Right lobe of liver (tissue), 6 donors: ENCODE results near the gene SH3TC1. TPM values are rescaled to one million over a fixed set of nuclear protein-coding genes. Genes with fewer than 3 reads are reported as not detected.
A peak's percentile ranks its signal among the peaks of the same experiment; 100 is the strongest.

Experiments
- ATAC-seq, 4 donors: fragments of 200-7000 bp; cut with Tn5 transposase; one replicate each; pipeline ENCODE4 v1.9.1; 2020; ENCODE audit warnings: mild to moderate bottlenecking in 4 of 4, moderate library complexity in 4 of 4
- DNase-seq, 3 donors: peaks; one replicate each; pipeline ENCODE4 v3.0.0-alpha.2; 2020
- H3K27ac ChIP-seq, 3 donors: fragments of 200-600 bp; one replicate each; pipeline ENCODE4 v1.8.0; 2022
- H3K27me3 ChIP-seq, 2 donors: fragments of 200-600 bp; one replicate each; pipeline ENCODE4 v1.8.0; 2022
- H3K36me3 ChIP-seq, 4 donors: fragments of 200-600 bp; sonication (generic) in 1 of 4; one replicate each; pipeline versions ENCODE4 v1.5.1 to v1.8.0; 2017 to 2022; ENCODE audit warnings: control low read depth in 1 of 4
- H3K4me1 ChIP-seq, 4 donors: fragments of 200-600 bp; sonication (generic) in 1 of 4; one replicate each; pipeline versions ENCODE4 v1.5.1 to v1.8.0; 2017 to 2022; ENCODE audit warnings: control low read depth in 1 of 4
- H3K4me3 ChIP-seq, 3 donors: fragments of 200-600 bp; one replicate each; pipeline ENCODE4 v1.8.0; 2022
- H3K9me3 ChIP-seq, 4 donors: fragments of 200-600 bp; sonication (generic) in 1 of 4; one replicate each; pipeline versions ENCODE4 v1.5.1 to v1.8.0; 2017 to 2022; ENCODE audit warnings: control low read depth in 1 of 4
- POLR2A ChIP-seq: fragments of 450-650 bp; IDR thresholded peaks from one replicate; pipeline ENCODE4 v1.6.1; 2017; ENCODE audit warnings: antibody characterized with exemption, mild to moderate bottlenecking
- WGBS: methylation state at CpG from one replicate; pipeline ENCODE4 v1.1.6; 2018; ENCODE audit warnings: low coverage, low lambda C conversion rate; ENCODE audit not compliant: insufficient coverage; ENCODE audit errors: missing lambda C conversion rate; 5-methylcytosine and 5-hydroxymethylcytosine counted together
- intact Hi-C, 2 donors: fragments of 100-400 bp; cut with DNase I; formaldehyde crosslinking; loops; one replicate each; pipeline versions ENCODE4 v1.11.2 to v1.14.1; 2022
- total RNA-seq, 6 experiments: library from RNA; depleted of rRNA in 2 of 6; stranded (reverse); fragments of >200 nt in 2 of 6; fragmentation: NEBNext Ultra II Directional in 3 of 6; extraction: Animal tissue kit (Norgen Biotek cat#: 25700) in 3 of 6; gene quantifications; one replicate each; pipeline versions ENCODE4 v1.1.0 to v1.2.4, GENCODE V29; 2016 to 2023
- TF ChIP-seq, protein P1 (sequence below), 4 donors: fragments of 200-600 bp in 3 of 4; fragments of 450-650 bp in 1 of 4; IDR thresholded peaks; one replicate each; pipeline versions ENCODE4 v1.5.1 to v1.8.0; 2016 to 2022; ENCODE audit warnings: antibody characterized with exemption in 4 of 4, mild to moderate bottlenecking in 2 of 4
- donor health status: DM: no; HTN: yes; CAD: no.
- donor health status: DM: no; HTN: no; CAD: no.
- donor health status: DM: no; HTN: no; CAD: no.
- donor health status: DM: no; HTN: yes; CAD: no.
- donor health status: DM: no; HTN: yes; CAD: no.

Gene SH3TC1
- total RNA-seq, 6 experiments from 2014 or later = 13.2 to 48.0 (median 24.9) TPM

DNA sequence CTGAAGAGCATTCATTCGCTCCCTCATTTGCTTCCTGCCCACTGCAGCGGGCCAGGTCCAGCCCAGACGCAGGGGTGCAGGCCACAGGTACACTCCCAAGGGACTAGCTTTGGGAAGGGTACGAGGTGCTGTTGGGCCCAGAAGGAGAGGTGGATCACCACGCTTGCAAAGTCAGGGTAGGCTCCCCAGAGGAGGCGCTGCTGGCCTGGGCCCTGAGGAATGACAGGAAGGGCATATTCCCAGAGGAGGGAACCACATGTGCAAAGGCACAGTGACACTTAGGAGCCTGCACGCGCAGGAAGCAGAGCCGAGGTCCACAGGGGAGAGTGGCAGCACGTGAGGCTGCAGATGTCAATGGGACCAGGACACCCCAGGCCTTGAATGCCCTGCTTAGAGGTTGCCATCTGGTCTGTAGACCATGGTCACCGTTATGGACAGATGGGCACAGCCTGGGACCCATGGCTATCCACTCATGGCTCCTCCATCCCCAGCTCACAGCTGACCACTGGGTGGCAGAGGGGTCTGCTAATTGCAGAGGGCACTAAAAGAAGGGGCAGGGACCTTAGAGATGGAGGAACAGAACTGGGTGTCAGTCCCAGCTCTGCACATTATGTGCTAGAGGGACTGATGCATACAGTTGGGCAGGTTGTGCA lies 78.4 kb downstream of the SH3TC1 start:
- H3K27ac ChIP-seq = no peak overlapping the region
- H3K36me3 ChIP-seq = no peaks in the 10 kb centered on the region
- DNase-seq = peak in 2 of 3 donors; percentile 10 to 33
- H3K4me3 ChIP-seq = no peak overlapping the region
- WGBS = no CpG with 5 or more reads among the region's 11 CpGs
- H3K4me1 ChIP-seq = no peaks in the 10 kb centered on the region
- ATAC-seq = no peak
- H3K9me3 ChIP-seq = no peaks in the 10 kb centered on the region
- intact Hi-C loops = no loop called here
- TF ChIP-seq, protein P1, sequence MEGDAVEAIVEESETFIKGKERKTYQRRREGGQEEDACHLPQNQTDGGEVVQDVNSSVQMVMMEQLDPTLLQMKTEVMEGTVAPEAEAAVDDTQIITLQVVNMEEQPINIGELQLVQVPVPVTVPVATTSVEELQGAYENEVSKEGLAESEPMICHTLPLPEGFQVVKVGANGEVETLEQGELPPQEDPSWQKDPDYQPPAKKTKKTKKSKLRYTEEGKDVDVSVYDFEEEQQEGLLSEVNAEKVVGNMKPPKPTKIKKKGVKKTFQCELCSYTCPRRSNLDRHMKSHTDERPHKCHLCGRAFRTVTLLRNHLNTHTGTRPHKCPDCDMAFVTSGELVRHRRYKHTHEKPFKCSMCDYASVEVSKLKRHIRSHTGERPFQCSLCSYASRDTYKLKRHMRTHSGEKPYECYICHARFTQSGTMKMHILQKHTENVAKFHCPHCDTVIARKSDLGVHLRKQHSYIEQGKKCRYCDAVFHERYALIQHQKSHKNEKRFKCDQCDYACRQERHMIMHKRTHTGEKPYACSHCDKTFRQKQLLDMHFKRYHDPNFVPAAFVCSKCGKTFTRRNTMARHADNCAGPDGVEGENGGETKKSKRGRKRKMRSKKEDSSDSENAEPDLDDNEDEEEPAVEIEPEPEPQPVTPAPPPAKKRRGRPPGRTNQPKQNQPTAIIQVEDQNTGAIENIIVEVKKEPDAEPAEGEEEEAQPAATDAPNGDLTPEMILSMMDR (IDR thresholded peaks at IDR 0.05) = no peak
- no peak for TF ChIP-seq POLR2A
- no peaks in the 10 kb centered on the region for H3K27me3 ChIP-seq

DNA sequence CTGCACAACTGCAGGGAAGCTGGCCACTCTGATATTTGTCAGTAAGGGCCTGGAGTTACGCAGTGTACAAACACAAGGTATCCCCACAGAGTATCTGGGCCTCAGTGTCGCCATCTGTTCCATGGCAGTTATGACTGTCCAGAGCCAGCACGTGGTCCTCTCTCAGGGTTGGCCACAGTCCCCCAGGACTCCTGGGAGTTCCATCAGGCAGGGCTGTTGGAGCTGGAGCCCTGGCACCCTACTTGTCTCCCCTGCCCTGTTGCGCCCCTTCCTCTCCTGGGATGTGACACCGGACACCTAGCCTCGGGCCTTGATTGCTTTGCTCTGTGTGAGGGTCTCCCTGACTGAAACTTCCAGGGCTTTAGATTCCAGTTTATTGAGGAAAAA lies 78.9 kb downstream of the SH3TC1 start:
- intact Hi-C loops = no loop called here
- DNase-seq (peak in 2 of 3 donors; percentile 17 to 36), ATAC-seq (no peak)
- H3K27ac ChIP-seq = no peak overlapping the region
- no peaks in the 10 kb centered on the region for H3K9me3 ChIP-seq
- no peaks in the 10 kb centered on the region for H3K36me3 ChIP-seq
- H3K27me3 ChIP-seq = no peaks in the 10 kb centered on the region
- no peaks in the 10 kb centered on the region for H3K4me1 ChIP-seq
- TF ChIP-seq, protein P1 (IDR thresholded peaks at IDR 0.05) = no peak
- no peak for TF ChIP-seq POLR2A
- H3K4me3 ChIP-seq = no peak overlapping the region
- 17% methylated on average over 1 of the region's 6 CpGs for WGBS

DNA sequence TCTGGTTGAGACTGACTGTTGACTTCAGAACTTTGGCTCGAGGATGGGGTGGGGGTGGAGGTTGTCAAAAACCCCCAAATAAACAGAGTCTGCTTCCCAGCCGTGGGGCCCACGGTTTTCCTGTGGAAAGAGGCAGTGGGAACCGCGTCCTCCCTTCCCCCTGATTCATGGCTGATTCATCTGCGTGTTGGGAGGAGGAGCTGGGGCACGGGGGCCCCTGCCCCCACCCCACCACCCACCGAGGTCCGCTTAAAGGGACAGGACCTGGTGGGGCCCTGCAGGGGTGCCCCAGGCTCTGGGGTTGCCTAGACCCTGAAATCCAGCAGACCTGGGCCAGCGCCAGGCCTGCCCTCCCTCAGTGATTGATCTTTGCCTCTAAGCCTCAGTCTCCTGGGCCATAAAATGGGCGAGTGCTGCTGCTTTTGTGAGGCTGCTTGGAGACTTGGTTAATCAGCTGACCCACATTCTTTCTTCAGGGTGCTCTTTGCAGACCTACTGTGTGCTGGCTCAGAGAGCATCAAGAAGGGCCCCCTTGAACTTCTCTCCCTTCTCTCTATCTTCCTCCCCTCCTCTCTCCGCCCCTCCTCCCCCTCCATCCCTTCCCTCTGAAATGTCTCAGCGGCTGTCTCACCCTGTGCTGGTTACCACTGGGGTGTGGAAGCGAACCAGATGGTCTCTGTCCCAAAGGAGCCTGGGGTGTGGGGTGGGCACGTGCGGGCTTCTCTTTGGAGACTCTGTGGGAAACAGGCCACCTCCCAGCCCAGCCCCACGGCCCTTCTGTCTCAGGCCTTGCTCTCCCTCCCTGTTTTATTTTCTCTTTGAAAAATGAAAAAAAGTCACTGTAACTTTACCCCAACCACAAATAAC lies 79.6 kb downstream of the SH3TC1 start:
- DNase-seq (peak in 2 of 3 donors; percentile 17 to 43), ATAC-seq (peak in 1 of 4 donors; percentile 35)
- WGBS = 33% methylated on average over 6 of the region's 17 CpGs
- no peaks in the 10 kb centered on the region for H3K9me3 ChIP-seq
- H3K27me3 ChIP-seq = no peaks in the 10 kb centered on the region
- no peak for TF ChIP-seq POLR2A
- TF ChIP-seq, protein P1 (IDR thresholded peaks at IDR 0.05) = no peak
- H3K36me3 ChIP-seq = no peaks in the 10 kb centered on the region
- no peak overlapping the region for H3K27ac ChIP-seq
- H3K4me1 ChIP-seq = no peaks in the 10 kb centered on the region
- intact Hi-C loops = no loop called here
- H3K4me3 ChIP-seq = no peak overlapping the region

DNA sequence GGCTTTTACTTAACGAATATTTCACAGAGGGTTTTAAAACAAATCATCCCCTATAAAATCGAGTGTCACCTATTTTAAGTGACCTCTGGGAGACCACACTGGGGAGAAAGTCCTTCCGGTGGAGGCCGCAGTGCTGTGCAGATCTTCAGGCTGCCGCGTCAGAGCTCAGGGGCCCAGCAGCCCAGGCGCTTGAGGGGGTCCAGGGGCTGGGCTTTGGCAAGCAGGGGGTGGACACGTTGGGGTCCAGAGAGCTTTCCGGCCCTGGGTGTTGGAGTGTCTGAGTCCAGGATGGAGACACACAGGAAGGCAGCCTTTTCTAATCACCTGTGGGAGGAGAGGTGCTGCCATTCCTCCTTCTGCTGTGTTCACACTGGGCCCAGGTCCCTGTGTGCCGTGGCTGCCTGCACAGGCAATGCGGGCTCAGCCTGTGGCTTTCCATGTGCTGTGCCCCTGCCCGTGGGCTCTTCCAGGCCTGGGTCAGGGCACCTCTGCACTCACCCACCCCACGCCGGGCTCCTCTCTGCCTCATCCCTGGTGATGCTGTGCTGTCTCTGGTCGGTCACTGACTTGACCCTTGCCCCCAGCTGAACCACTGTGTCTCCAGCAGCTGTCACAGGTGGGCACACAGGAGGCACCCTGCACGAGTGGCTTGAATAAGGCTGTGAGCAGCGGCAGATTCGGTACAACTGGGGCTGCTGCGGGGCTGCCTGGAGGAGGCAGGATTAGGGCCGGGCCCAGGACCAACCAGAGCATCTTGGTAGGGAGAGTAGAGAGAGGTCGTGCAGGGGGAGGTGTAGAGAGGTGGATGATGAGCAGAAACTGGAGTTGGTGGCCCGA lies 80.4 kb downstream of the SH3TC1 start:
- WGBS = 59% methylated on average over 11 of the region's 22 CpGs
- Histone ChIP-seq H3K4me1 (no peaks in the 10 kb centered on the region), H3K4me3 (no peak overlapping the region), H3K27me3 (no peaks in the 10 kb centered on the region), H3K9me3 (no peaks in the 10 kb centered on the region), H3K27ac (no peak overlapping the region), H3K36me3 (no peaks in the 10 kb centered on the region)
- intact Hi-C loops = no loop called here
- ATAC-seq = no peak
- DNase-seq = peak in 2 of 3 donors; percentile 2 to 29
- TF ChIP-seq, protein P1 (IDR thresholded peaks at IDR 0.05) = no peak
- TF ChIP-seq POLR2A = no peak
